Activated gamma-delta T cell (primary cell): ENCODE results near the gene CCDC136.

Experiments
- DNase-seq: peaks from one replicate; lab custom pipeline; 2025; lab: John Stamatoyannopoulos, UW

Gene CCDC136

DNA sequence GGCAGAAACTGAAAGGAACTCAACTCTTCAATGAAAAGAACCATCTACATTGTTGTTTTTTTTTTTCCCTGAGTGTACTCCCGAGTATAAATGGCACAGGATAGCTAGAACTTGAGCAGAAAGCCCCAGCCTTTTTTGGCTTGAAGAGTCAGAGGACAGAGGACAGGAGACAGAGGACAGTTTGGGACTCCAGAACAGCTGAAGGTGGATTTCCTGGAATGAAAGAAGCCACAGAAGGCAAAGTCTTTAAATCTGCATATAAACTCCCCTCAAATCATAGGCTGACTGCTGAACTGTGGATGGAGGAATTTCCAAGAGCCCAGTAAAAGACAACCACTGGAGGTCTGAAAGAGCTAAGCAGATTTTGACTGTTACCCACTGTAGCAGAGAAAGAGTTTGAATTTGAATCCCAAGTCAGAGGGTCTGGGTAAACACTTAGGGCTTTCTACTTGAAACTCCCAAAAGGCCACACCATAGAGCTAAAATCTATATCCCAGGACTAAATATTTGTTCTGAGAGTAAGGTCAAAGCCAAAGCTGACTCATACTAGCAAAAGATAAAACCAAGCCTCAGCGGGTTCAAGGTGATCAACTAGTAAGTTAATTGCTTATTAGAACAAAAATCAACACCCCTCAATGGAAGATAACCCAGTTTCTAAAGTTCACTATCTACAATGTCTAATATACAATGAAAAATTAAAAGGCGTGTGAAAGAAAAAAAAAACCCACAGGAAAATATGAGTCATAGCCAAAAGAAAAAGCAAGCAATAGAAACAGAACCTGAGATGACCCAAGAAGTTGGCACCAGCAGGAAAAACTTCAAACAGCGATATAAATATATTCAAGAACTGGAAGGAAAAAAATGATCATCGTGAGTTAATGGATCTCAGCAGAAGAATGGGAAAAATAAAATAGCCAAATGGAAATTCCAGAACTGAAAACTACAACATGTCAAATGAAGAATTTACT is 14.3 kb upstream of the CCDC136 start:
- no peak for DNase-seq

DNA sequence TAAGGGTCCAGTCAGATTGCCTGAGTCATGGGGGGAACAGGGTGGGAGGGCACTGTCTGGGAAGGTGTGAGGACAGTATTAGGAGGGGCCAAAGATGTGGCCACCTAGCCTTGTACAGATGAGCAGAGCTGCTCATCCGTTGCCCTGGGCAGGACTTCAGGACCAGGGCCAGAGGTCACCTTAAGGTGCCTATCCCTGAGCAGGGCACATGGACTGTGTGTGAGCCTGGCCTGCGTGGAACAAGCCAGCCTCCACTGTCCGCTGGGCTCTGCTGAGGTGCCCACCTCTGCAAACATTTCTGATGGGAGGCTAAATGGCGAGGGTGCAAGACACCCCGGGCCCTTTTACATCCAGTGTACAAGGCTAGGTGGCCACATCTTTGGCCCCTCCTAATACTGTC is 12.8 kb upstream of the CCDC136 start:
- DNase-seq, result no peak

DNA sequence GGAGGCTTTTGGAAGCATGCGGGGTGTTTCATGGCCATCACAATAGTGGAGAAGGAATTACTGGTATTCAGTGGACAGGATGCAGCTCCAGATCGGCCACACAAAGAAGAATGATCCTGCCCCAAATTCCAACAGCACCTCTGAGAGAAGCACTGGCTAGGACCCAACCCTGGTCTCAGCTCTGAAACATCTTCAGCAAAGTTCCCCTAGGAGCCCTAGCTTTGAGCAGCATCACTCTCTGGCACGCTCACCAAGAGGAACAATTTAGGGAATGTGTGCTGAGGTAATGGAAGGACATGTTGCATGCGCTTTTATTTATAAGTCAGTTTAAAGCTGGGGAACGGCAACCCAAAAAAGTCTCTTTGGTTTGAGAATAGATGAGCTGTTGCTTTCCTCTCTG is 10.6 kb upstream of the CCDC136 start:
- no peak for DNase-seq

DNA sequence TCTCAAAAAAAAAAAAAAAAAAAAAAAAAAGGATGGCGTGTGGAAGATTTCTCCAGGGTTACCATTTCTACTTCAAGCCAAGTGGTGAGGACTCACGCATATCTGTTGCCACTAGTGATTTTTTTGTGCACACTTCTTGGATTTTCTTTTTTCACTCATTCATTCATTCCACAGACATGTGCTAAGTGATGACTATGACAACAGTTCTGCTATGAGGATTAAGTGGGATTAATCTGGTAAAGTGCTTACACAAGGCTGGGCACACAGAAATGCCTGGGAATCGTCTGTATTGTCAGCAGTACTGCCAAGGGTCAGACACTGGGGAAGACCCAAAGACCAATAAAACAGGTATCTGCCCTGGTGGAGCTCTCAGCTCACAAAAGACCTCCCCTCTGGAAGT is 9.9 kb upstream of the CCDC136 start:
- no peak for DNase-seq

DNA sequence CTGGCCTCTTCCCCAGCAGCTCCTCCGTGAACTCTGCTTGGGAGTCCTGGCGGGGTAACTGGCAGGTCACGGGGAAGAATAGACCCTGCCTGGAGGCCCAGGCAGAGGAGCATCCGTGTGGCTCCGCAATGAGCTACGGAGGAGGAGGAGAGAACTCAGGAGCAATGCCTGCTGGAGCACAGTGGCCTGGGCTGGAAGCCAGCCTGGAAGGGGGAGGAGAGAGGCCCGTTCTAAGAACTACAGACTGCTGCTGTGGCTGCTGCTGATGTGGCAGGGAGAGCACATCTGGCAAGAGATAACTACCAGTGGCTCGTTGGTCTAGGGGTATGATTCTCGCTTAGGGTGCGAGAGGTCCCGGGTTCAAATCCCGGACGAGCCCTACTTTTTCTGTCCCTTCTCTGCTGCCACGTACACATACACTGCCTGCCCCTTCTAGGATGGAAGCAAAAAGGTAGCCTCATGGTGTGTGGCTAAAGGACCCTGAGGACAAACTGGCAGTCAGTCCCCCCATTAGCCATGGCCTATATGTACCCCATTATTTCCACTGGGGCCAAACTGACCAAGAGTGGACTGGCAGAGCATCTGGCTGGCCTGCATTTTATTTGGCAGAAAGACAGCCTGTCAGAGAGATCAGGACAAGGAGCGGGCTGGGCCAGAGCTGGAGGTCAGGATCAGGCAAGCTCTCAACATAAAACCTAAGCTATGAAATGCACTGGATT is 8.5 kb upstream of the CCDC136 start:
- no peak for DNase-seq

- DNase-seq, result no peak
Observed at GRCh38 chr7:128785738-128786137, 6.0 kb upstream of the CCDC136 start.

DNA sequence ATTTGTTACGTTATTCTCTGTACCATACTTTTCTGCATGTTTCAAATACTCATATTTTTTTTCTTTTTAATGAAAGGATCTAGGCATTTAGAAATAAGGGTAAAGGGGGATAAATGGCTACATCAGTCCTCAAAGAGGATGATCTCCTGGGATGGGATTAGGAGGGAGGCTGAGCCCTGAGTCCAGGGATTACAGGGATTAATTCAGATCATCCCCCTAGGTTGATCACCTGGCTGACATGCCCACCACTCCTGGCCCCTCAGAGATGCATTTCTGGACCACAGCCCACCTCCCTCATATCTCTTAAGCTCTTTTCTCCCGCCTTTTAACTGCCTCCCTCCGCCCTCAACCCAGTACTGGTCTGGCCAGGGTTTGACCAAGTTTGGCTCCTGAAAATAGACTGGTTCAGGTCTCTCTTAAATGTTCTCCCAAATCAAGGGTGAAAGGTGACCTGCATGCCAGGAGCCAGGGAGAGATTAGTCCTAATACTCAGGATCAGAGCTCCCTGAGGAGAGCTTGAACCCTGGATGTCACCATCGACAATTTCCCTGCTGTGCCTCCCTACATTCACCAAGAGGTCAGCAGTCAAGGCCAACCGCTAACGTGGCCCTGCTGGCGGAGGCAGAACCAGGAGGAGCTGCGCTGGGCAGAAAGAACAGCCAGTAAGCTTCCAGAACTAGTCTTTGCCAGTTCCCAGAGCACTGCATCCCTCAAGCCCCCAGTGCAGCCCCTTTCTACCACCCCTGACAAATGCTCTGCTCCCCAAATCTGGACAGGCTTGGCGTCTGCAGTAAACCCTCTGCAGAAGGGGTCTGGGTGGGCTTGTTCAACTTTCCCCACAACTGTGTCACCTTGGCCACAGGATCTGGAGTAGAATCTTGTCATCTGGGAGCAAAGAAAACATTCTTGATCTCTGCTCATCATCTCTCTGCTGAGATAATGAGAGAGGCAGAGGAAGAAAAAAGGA is 3.0 kb upstream of the CCDC136 start:
- no peak for DNase-seq

DNA sequence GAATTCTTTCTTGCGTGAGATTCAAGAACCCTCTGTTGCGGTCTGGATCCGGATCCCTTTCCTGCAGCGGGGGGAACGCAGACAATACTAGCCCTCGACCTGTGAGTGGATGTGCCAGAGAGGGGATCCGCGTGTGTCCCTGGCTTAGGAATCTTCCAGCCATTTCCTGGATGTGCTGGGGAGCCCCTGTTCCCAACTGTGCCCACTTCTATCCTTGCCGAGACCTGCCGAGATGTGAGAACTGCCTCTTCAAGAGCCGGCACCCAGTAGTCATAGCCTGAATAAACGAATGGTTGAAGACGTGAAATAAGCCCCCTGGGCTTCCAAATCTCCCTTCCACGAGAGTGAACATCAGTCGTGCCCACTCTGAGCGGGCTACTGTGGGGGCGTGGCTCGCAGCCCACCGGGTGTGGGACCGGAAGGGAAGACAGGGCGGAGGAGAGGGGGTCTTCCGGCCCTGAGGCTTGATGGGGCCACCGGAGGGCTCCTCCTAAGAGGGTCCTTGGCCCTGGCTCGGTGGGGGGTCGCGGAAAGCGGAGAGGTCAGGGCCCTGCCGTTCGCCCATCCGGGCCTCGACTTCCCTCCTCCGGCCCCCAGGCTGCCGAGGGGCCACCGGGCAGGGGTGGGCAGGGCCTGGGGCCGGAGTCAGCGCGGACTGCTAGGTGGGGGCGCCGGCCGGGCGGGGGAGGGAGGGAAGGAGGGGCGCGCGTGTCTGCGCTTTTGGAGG is 1.3 kb upstream of the CCDC136 start:
- DNase-seq, result no peak

DNA sequence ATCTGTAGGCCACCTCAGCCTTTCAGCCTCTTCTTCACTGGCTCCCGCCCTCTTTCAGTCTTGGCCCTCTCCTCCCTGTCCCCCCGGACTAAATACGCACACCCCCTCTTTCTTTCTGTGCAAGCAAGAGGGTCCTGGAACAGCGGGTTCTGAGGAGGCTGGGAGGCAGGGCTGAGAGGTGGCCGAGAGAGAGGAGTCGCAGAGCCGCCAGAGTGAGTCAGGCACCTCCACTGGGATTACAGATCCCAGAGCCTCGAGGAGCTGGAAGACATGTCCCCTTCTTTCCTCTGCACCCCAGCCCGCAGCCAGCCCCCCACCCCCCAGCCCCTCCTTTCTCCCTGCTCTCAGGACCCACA is 182 bp downstream of the CCDC136 start:
- DNase-seq, result no peak

- DNase-seq, result no peak
Observed at GRCh38 chr7:128792471-128793180, 858 bp downstream of the CCDC136 start.

DNA sequence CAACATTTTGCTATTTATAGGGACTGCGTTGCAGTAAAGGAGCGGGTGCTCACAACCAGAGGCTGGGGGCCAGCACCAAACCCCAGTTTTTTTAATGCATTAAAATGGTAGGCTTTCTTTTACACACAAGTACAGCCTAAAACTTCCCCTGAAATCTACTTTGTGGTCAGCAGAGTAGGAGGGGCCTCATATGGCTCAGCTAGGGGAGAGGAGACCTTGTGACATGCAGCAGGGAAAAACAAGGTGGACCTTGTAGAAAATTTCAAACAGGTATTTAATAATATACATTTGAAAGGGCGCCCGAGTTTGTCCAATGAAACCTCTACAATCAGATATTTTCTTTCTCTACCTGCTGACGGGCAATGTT is 1.4 kb downstream of the CCDC136 start:
- DNase-seq, result no peak

DNA sequence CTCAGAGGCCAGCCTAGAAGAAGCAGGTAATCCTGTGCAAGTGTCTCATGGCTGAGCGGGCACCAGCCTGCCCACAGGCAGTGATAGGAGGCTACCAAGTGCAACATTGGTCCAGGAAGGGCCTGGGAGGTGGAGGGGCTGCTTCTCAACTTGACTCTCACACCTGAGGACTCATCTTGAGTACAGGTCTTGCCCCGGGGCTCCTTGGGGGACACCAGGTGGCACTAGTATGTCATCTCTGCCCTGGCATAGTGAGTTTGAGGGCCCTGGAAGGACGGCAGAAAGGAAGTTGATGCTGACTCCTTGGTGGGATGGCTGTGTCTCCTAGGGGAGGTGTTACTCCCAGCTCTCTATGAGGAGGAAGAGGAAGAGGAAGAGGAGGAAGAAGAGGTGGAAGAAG is 2.3 kb downstream of the CCDC136 start:
- DNase-seq, result no peak

DNA sequence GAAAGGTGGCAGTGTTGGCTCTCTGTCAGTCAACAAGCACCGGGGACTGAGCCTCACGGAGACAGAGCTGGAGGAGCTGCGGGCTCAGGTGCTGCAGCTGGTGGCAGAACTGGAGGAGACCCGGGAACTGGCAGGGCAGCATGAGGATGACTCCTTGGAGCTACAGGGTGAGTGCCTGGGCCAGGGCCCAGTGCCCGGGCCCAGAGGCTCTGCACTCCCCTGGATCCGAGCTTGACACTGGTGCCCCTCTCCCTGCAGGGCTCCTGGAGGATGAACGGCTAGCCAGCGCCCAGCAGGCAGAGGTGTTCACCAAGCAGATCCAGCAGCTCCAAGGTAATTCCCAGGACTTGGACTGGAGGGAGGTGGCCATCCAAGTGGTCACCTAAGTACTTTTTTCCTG is 2.7 kb downstream of the CCDC136 start:
- no peak for DNase-seq

GRCh38 chr7:128795129-128795528 is 3.4 kb downstream of the CCDC136 start:
- DNase-seq, result no peak

- no peak for DNase-seq
Observed at GRCh38 chr7:128796327-128796726, 4.6 kb downstream of the CCDC136 start.

DNA sequence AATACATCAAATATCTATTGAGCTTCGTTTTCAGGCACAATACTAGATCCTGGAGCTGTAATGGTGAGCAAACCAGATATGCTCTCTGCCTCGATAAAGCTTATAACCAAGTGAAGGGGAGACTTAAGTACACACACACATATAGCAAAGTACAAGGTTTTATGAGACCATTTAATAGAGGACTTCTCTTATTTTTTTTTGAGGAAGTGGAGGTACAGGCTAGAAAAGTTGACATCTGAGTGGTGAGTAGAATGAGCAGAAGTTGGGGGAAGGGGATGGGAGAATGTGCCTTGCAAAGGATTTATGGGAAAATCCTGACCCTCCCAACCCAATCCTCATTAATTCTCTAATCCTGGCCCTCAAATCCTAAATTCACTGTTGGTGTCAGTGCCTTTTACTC is 7.7 kb downstream of the CCDC136 start:
- no peak for DNase-seq

DNA sequence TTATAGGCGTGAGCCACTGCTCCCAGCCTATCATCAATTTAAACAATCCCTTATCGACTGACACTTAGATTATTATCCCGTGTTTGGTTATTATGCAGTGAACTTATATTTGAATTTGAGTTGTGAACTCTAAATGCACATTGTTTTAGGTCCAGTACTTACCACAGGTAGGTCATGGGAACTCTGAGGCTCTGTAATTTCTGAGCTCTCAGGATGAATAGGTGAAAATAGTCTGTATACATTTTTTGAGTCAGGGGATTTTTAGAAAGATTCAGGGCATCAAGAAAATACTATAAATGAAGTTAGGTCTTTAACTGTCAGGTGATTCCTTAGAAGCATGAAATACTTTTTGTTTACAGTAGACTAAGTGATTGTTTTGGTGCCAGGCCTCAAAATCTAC is 8.8 kb downstream of the CCDC136 start:
- no peak for DNase-seq

GRCh38 chr7:128801003-128801402 is 9.2 kb downstream of the CCDC136 start:
- DNase-seq, result no peak

GRCh38 chr7:128801667-128802418 is 10.1 kb downstream of the CCDC136 start:
- DNase-seq, result no peak

- DNase-seq, result no peak
Observed at GRCh38 chr7:128804484-128804883, 12.7 kb downstream of the CCDC136 start.
